ENCODE data around the gene YAF2.

DNA sequence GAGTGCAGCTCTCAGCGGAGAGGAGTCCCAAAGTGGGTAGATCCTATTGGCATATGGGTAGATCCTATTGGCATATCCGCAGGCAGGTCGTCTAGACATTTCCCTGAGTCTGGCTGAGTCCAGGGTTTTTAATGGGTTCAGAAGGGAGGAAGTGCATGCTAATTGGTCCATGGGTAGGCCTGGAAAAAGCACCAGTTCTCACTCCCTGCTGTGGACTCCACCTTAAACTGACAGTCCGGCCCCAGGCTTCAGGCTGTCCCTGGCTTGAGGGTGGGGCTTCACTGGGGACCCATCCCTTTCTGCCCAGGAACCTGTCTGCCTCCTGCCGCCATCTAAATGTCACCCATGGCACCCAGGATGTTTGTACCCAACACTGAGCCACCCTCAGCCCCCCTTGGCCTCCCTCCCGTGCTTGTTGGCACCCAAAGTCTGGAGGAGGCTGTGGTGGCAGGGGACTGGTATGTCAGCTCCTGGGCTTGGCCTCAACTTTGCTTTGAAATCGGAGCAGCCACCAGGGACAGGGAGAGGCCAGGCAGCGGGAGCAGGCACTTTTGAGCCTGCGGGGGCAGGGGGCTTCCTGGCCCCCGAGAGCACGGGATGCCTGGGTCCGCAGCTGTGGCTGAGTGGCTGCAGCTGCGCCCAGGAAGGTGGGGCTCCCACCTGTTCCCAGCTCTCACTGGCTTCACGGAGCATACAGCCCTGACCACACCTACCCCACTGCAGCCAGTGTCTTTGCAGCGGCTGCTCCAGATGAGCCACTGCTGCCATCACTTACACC is 29.6 kb upstream of the YAF2 start:
- TF ChIP-seq, protein P1, sequence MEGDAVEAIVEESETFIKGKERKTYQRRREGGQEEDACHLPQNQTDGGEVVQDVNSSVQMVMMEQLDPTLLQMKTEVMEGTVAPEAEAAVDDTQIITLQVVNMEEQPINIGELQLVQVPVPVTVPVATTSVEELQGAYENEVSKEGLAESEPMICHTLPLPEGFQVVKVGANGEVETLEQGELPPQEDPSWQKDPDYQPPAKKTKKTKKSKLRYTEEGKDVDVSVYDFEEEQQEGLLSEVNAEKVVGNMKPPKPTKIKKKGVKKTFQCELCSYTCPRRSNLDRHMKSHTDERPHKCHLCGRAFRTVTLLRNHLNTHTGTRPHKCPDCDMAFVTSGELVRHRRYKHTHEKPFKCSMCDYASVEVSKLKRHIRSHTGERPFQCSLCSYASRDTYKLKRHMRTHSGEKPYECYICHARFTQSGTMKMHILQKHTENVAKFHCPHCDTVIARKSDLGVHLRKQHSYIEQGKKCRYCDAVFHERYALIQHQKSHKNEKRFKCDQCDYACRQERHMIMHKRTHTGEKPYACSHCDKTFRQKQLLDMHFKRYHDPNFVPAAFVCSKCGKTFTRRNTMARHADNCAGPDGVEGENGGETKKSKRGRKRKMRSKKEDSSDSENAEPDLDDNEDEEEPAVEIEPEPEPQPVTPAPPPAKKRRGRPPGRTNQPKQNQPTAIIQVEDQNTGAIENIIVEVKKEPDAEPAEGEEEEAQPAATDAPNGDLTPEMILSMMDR (IDR thresholded peaks at IDR 0.05; ENCODE audit: low read length), result no peak
- TF ChIP-seq EZH2 (IDR thresholded peaks at IDR 0.05; ENCODE audit: borderline replicate concordance, low read length), result no peak

All from OCI-LY1 (cell line).